Panc1 (cell line): ENCODE data around the gene CUX1. TPM values are rescaled to one million over a fixed set of nuclear protein-coding genes. Genes with fewer than 3 reads are reported as not detected.

Experiments used
- ATAC-seq: fragments of 200-7000 bp; cut with Tn5 transposase; 2 replicates; pipeline ENCODE4 v1.9.1; 2020; ENCODE audit warnings: mild to moderate bottlenecking, moderate library complexity
- BruUV-seq: library from RNA; stranded (reverse); fragments of 400-500 nt; replicated peaks from 2 replicates; lab custom pipeline; 2021; lab: Mats Ljungman, UMichigan
- CTCF ChIA-PET: fragments of 300-600 bp; sonication (Branson Sonifier 250); formaldehyde crosslinking; loops from one replicate; lab custom pipeline; 2022; ENCODE audit warnings: antibody characterized with exemption; lab: Charles Lee
- POLR2A ChIA-PET: fragments of 300-600 bp; sonication (Branson Sonifier 250); formaldehyde crosslinking; loops from one replicate; lab custom pipeline; 2022; ENCODE audit warnings: antibody characterized with exemption; lab: Charles Lee
- DNase-seq: peaks from one replicate; pipeline ENCODE4 v3.0.0-alpha.2; 2010; ENCODE audit warnings: low read depth, low spot score
- H3K27ac ChIP-seq: 2 replicates; pipeline ENCODE4 v1.5.1; 2011; ENCODE audit warnings: mild to moderate bottlenecking, low read length, inconsistent platforms
- H3K27me3 ChIP-seq: fragments of 200-500 bp; sonication (Bioruptor generic); 2 replicates; pipeline ENCODE4 v1.6.0; 2014; ENCODE audit warnings: low read length, inconsistent platforms; ENCODE audit not compliant: control insufficient read depth, insufficient read depth
- H3K36me3 ChIP-seq: fragments of 200-500 bp; sonication (Bioruptor generic); 2 replicates; pipeline ENCODE4 v1.5.1; 2014; ENCODE audit warnings: inconsistent platforms, mild to moderate bottlenecking, low read length, moderate library complexity; ENCODE audit not compliant: control insufficient read depth, insufficient read depth
- H3K4me1 ChIP-seq: 2 replicates; pipeline ENCODE4 v1.5.1; 2011; ENCODE audit warnings: inconsistent platforms, mild to moderate bottlenecking, low read length, moderate library complexity; ENCODE audit not compliant: control insufficient read depth, insufficient read depth
- H3K4me3 ChIP-seq, 2 experiments: 2 replicates each; pipeline ENCODE4 v1.5.1; 2011 to 2012; ENCODE audit warnings: low read depth in 2 of 2, low read length in 2 of 2, mild to moderate bottlenecking in 2 of 2, inconsistent platforms in 1 of 2, moderate library complexity in 1 of 2
- H3K9me3 ChIP-seq: fragments of 200-500 bp; sonication (Bioruptor generic); 2 replicates; pipeline ENCODE4 v1.5.1; 2014; ENCODE audit warnings: low read depth, mild to moderate bottlenecking, inconsistent platforms, low read length, moderate library complexity; ENCODE audit not compliant: control insufficient read depth, insufficient read depth
- POLR2AphosphoS5 ChIP-seq: IDR thresholded peaks from 2 replicates; pipeline ENCODE4 v1.6.1; 2012; ENCODE audit warnings: mild to moderate bottlenecking, low read depth, low read length, moderate library complexity
- REST ChIP-seq, 2 experiments: IDR thresholded peaks; 2 replicates each; pipeline ENCODE4 v1.6.1; 2011 to 2012; ENCODE audit warnings: low read depth in 2 of 2, control low read depth in 1 of 2, low read length in 1 of 2, mild to moderate bottlenecking in 1 of 2, moderate library complexity in 1 of 2; ENCODE audit not compliant: insufficient read depth in 1 of 2
- SIN3A ChIP-seq: IDR thresholded peaks from 2 replicates; pipeline ENCODE4 v1.6.1; 2012; ENCODE audit warnings: low read depth, mild to moderate bottlenecking, low read length, moderate library complexity, borderline replicate concordance; ENCODE audit not compliant: insufficient read depth
- TCF7L2 ChIP-seq: IDR thresholded peaks from 2 replicates; pipeline ENCODE4 v1.6.1; 2011; ENCODE audit warnings: mild to moderate bottlenecking, low read depth, low read length, inconsistent platforms
- in situ Hi-C: cut with HindIII; loops from 2 replicates; pipeline ENCODE4 v1.10.0; 2016; ENCODE audit warnings: low sequenced_read_pairs, low pct_unique_long_range_greater_than_20kb
- intact Hi-C: fragments of 100-400 bp; cut with micrococcal nuclease; formaldehyde crosslinking; loops from one replicate; pipeline ENCODE4 v1.10.0; 2022; ENCODE audit not compliant: unreplicated experiment
- total RNA-seq: library from RNA; stranded (reverse); gene quantifications from one replicate; pipeline ENCODE4 v1.2.1, GENCODE V29; 2021; ENCODE audit not compliant: unreplicated experiment
- TF ChIP-seq, protein P1 (sequence below): fragments of 450-650 bp; IDR thresholded peaks from 2 replicates; pipeline ENCODE4 v1.5.1; 2017; ENCODE audit warnings: mild to moderate bottlenecking

CUX1 gene
- total RNA-seq, 1 experiment from 2014 or later, result 50.9 TPM

GRCh38 chr7:102188746-102189145, 371.3 kb downstream of the CUX1 start:
- no peaks in the 10 kb centered on the region for H3K9me3 ChIP-seq
- no peaks in the 10 kb centered on the region for H3K4me1 ChIP-seq
- H3K27me3 ChIP-seq, result no peaks in the 10 kb centered on the region
- no peak overlapping the region for H3K4me3 ChIP-seq
- DNase-seq (no peak), ATAC-seq (no peak)
- in situ Hi-C loops (no loop called here), intact Hi-C loops (no loop called here)
- H3K27ac ChIP-seq, result no peak overlapping the region
- POLR2A ChIA-PET, result no interaction called here
- CTCF ChIA-PET, result no interaction called here
- no TSS peak for BruUV-seq
- TF ChIP-seq, protein P1, sequence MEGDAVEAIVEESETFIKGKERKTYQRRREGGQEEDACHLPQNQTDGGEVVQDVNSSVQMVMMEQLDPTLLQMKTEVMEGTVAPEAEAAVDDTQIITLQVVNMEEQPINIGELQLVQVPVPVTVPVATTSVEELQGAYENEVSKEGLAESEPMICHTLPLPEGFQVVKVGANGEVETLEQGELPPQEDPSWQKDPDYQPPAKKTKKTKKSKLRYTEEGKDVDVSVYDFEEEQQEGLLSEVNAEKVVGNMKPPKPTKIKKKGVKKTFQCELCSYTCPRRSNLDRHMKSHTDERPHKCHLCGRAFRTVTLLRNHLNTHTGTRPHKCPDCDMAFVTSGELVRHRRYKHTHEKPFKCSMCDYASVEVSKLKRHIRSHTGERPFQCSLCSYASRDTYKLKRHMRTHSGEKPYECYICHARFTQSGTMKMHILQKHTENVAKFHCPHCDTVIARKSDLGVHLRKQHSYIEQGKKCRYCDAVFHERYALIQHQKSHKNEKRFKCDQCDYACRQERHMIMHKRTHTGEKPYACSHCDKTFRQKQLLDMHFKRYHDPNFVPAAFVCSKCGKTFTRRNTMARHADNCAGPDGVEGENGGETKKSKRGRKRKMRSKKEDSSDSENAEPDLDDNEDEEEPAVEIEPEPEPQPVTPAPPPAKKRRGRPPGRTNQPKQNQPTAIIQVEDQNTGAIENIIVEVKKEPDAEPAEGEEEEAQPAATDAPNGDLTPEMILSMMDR, result no peak
- TF ChIP-seq SIN3A (no peak), TCF7L2 (no peak), REST (IDR thresholded peaks at IDR 0.05; ENCODE audit: insufficient read depth in 1 of 2, low read depth in 2 of 2, low read length in 1 of 2) (no peak), POLR2AphosphoS5 (no peak)
- H3K36me3 ChIP-seq, result no peaks in the 10 kb centered on the region

DNA sequence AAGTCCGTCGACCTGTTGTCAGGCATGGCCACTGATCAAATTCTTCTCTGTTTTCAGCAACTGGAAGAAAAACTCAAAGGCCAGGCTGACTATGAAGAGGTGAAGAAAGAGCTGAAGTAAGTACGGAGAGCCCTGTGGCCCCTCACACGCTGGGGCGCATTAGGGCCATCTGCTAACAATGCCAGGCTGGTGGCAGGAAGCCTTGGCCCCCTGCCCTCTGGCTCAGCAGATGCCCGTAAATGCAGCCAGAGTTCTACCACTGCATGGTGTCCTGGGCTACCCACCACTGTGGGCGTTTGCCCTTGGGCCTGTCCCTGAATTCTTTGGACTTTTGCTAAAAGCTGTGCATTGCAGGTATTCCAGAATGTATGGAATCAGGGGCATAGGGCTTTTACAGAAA, 372.3 kb downstream of the CUX1 start:
- no TSS peak for BruUV-seq
- POLR2A ChIA-PET, result no interaction called here
- CTCF ChIA-PET, result interaction anchor here (0.6 kb wide), 1 partner anchor 203 kb away, joined by 10 read pairs; no protein-coding TSS in a partner anchor
- no peaks in the 10 kb centered on the region for H3K36me3 ChIP-seq
- H3K27me3 ChIP-seq, result no peaks in the 10 kb centered on the region
- DNase-seq (no peak), ATAC-seq (peak; percentile 45; the same call in 1 of the 2 replicates)
- in situ Hi-C loops, result no loop called here
- intact Hi-C loops, result no loop called here
- H3K9me3 ChIP-seq, result no peaks in the 10 kb centered on the region
- H3K4me1 ChIP-seq, result no peaks in the 10 kb centered on the region
- TF ChIP-seq SIN3A (no peak), POLR2AphosphoS5 (no peak)
- TF ChIP-seq, protein P1, result no peak
- no peak overlapping the region for H3K4me3 ChIP-seq
- no peak overlapping the region for H3K27ac ChIP-seq
